ENCODE measurements around the gene LRRC10B. TPM values are rescaled to one million over a fixed set of nuclear protein-coding genes. Genes with fewer than 3 reads are reported as not detected.

The LRRC10B gene
- total and polyA plus RNA-seq, 2 of the 8 experiments (the other 6 are each of a cell fraction or from before 2014, with no cell fraction given) = 0.47 to 0.71 TPM

DNA sequence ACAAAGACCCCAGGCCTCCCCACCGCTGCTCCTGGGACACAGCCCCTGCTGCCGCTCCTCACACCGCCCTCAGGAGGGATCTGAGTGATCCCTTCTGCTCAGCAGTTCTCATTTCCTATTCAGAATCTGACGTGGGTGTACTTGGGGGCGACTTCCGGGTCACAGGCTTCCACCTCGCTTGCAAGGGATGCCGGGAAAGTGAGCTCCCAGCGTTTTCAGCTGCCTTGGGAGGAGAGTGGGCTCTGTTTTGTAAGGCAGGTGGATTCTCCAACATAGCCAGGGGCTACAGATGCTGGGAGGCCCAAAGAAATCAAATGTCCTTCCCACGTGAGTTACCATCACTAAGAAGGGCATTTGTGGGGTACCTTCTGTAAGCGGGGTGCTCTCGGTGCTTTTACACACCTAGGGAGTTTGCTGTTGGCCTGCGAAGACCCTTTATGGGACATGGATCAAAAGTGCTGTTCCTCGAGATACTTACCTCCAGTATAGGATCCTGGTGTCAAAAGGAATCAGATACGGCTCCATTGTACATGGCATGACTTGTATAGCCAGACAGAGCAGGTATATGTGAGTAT lies 9.7 kb upstream of the LRRC10B start:
- H2BK5ac ChIP-seq (ENCODE audit: low read depth, low read length) = peak overlapping the region; percentile 88; the same call in 1 of the 2 replicates
- no peak overlapping the region for H2BK15ac ChIP-seq (ENCODE audit: low read length)
- H3K4me2 ChIP-seq (ENCODE audit: insufficient read depth in 1 of 2, low read depth in 2 of 2, low read length in 2 of 2) = no peak overlapping the region; a peak in 1 of 4 replicates
- no peaks in the 10 kb centered on the region for H3K79me1 ChIP-seq (ENCODE audit: low read depth, low read length)
- no peak overlapping the region for H4K8ac ChIP-seq (ENCODE audit: extremely low read depth, insufficient read depth, low read length)
- no peaks in the 10 kb centered on the region for H3K36me3 ChIP-seq (ENCODE audit: control insufficient read depth in 2 of 4, insufficient read depth in 4 of 4, low read length in 3 of 4)
- peaks cover 12% of the 10 kb centered on the region; the same call in 1 of the 2 replicates for H3K23me2 ChIP-seq (ENCODE audit: low read depth, low read length)
- 92% methylated on average over 15 of the region's 15 CpGs; no CpG with 5 or more reads in 1 of the 2 experiments for WGBS, 2 experiments (ENCODE audit: extremely low coverage in 1 of 2, insufficient coverage in 1 of 2, insufficient read length in 1 of 2, insufficient replicate concordance in 2 of 2, low coverage in 1 of 2, low lambda C conversion rate in 2 of 2, missing lambda C conversion rate in 1 of 2)
- H2AK5ac ChIP-seq (ENCODE audit: low read depth, low read length) = peak overlapping the region; percentile 89; the same call in 1 of the 2 replicates
- peak overlapping the region; percentile 92; the same call in 1 of the 2 replicates for H2BK12ac ChIP-seq (ENCODE audit: low read depth, low read length)
- H2BK120ac ChIP-seq (replicated peaks; ENCODE audit: low read depth, low read length) = peak overlapping the region; percentile 56
- FAIRE-seq (no peak), DNase-seq (ENCODE audit: low read depth in 1 of 2, low spot score in 2 of 2) (no peak)
- H3K4me1 ChIP-seq (replicated peaks in 1 of 4; ENCODE audit: control insufficient read depth in 3 of 4, insufficient read depth in 4 of 4, low read length in 3 of 4) = peaks cover 1 to 13% (median 7%) of the 10 kb centered on the region in 4 experiments; a peak in 6 of 7 replicates
- H4K91ac ChIP-seq (replicated peaks; ENCODE audit: insufficient read length, low read length) = peak overlapping the region; percentile 84
- H3K56ac ChIP-seq (replicated peaks; ENCODE audit: insufficient read length, low read depth, low read length) = no peak overlapping the region
- H2AFZ ChIP-seq (ENCODE audit: low read length) = no peak overlapping the region
- H4K5ac ChIP-seq (ENCODE audit: insufficient read length, low read depth, low read length) = no peak overlapping the region
- no peak overlapping the region for H3K4me3 ChIP-seq (ENCODE audit: extremely low read depth in 1 of 4, insufficient read depth in 2 of 4, low read depth in 3 of 4, low read length in 4 of 4)
- ChIA-PET CTCF (ENCODE audit: partially characterized antibody) (interaction anchor here (0.9 to 40.4 kb wide), 3 partner anchors 19 to 70 kb away, joined by 3 to 2106 read pairs (median 5); a partner anchor contains a TSS), POLR2A (ENCODE audit: partially characterized antibody) (interaction anchor here (1.2 to 2.6 kb wide), 4 partner anchors 10 to 16 kb away, joined by 4 to 11 read pairs (median 6); no protein-coding TSS in a partner anchor)
- H3K79me2 ChIP-seq (ENCODE audit: control insufficient read depth in 1 of 2, insufficient read depth in 2 of 2, low read length in 2 of 2) = no peaks in the 10 kb centered on the region
- H3K14ac ChIP-seq (ENCODE audit: insufficient read length) = no peak overlapping the region
- H3K18ac ChIP-seq (ENCODE audit: extremely low read depth, low read length) = no peak overlapping the region
- H3K23ac ChIP-seq (ENCODE audit: insufficient read length) = no peak overlapping the region
- H3K9me3 ChIP-seq (ENCODE audit: insufficient read depth in 2 of 2, low read depth in 1 of 2, low read length in 1 of 2) = no peaks in the 10 kb centered on the region
- H3K27me3 ChIP-seq (replicated peaks in 1 of 4; ENCODE audit: control insufficient read depth in 3 of 4, extremely low read depth in 1 of 4, insufficient read depth in 3 of 4, low read length in 3 of 4) = peaks cover 0 to 8% (median 4%) of the 10 kb centered on the region in 4 experiments; a peak in 4 of 7 replicates
- H3K9ac ChIP-seq (replicated peaks in 1 of 4; ENCODE audit: extremely low read depth in 1 of 4, low read depth in 3 of 4, low read length in 3 of 4) = no peak overlapping the region
- no peak overlapping the region for H3K4ac ChIP-seq (replicated peaks; ENCODE audit: insufficient read length, low read depth, low read length)
- H2BK20ac ChIP-seq (ENCODE audit: low read length) = peak overlapping the region; percentile 27; the same call in 1 of the 2 replicates
- H3K27ac ChIP-seq (ENCODE audit: low read depth, low read length) = no peak overlapping the region
- H4K20me1 ChIP-seq (replicated peaks in 1 of 2; ENCODE audit: control insufficient read depth in 1 of 2, insufficient read depth in 2 of 2, low read length in 2 of 2) = peaks cover 0 to 7% of the 10 kb centered on the region in 2 experiments
- TF ChIP-seq GTF2F1 (IDR thresholded peaks at IDR 0.05; ENCODE audit: borderline replicate concordance, low read depth, low read length) = no peak
- no peak for TF ChIP-seq SP4 (IDR thresholded peaks at IDR 0.05; ENCODE audit: low read length)
- no peak for TF ChIP-seq GABPA (IDR thresholded peaks at IDR 0.05; ENCODE audit: borderline replicate concordance, insufficient read depth, low read length)
- no peak for TF ChIP-seq CHD2 (IDR thresholded peaks at IDR 0.05; ENCODE audit: low read length)
- no peak for TF ChIP-seq KDM1A (IDR thresholded peaks at IDR 0.05; ENCODE audit: borderline replicate concordance, low read length)
- TF ChIP-seq EGR1 (IDR thresholded peaks at IDR 0.05; ENCODE audit: borderline replicate concordance, low read depth, low read length) = no peak
- TF ChIP-seq TCF12 (IDR thresholded peaks at IDR 0.05; ENCODE audit: low read depth, low read length) = no peak
- TF ChIP-seq RFX5 (IDR thresholded peaks at IDR 0.05; ENCODE audit: borderline replicate concordance, low read depth, low read length) = no peak
- TF ChIP-seq KDM5A (IDR thresholded peaks at IDR 0.05; ENCODE audit: low read length) = no peak
- TF ChIP-seq, protein P1, sequence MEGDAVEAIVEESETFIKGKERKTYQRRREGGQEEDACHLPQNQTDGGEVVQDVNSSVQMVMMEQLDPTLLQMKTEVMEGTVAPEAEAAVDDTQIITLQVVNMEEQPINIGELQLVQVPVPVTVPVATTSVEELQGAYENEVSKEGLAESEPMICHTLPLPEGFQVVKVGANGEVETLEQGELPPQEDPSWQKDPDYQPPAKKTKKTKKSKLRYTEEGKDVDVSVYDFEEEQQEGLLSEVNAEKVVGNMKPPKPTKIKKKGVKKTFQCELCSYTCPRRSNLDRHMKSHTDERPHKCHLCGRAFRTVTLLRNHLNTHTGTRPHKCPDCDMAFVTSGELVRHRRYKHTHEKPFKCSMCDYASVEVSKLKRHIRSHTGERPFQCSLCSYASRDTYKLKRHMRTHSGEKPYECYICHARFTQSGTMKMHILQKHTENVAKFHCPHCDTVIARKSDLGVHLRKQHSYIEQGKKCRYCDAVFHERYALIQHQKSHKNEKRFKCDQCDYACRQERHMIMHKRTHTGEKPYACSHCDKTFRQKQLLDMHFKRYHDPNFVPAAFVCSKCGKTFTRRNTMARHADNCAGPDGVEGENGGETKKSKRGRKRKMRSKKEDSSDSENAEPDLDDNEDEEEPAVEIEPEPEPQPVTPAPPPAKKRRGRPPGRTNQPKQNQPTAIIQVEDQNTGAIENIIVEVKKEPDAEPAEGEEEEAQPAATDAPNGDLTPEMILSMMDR (IDR thresholded peaks at IDR 0.05; ENCODE audit: control extremely low read depth in 1 of 3, insufficient read depth in 1 of 3, low read depth in 1 of 3, low read length in 3 of 3) = no peak
